CD4-positive, alpha-beta memory T cell (primary cell): ENCODE data around the gene BDH1. TPM values are rescaled to one million over a fixed set of nuclear protein-coding genes. Genes with fewer than 3 reads are reported as not detected.
A peak's percentile ranks its signal among the peaks of the same experiment; 100 is the strongest.

Experiments used
- CTCF ChIA-PET: fragments of 350-600 bp; sonication (Branson Sonifier 250); formaldehyde crosslinking; loops from one replicate; lab custom pipeline; 2021; ENCODE audit warnings: inconsistent platforms; ENCODE audit not compliant: partially characterized antibody; lab: Charles Lee
- POLR2A ChIA-PET: fragments of 350-600 bp; sonication (Branson Sonifier 250); formaldehyde crosslinking; loops from one replicate; lab custom pipeline; 2021; ENCODE audit not compliant: partially characterized antibody; lab: Charles Lee
- DNase-seq, 5 donors: peaks; one replicate each; pipeline versions ENCODE4 v3.0.0 to v3.0.0-alpha.2; 2020 to 2022; ENCODE audit warnings: mixed read lengths in 1 of 5
- H3K27ac ChIP-seq: one replicate; pipeline ENCODE4 v1.7.0; 2013; ENCODE audit warnings: low read depth, low read length
- H3K27me3 ChIP-seq: 2 replicates; pipeline ENCODE4 v1.7.0; 2013; ENCODE audit warnings: mild to moderate bottlenecking, low read length, moderate library complexity; ENCODE audit not compliant: insufficient read depth
- H3K36me3 ChIP-seq: 2 replicates; pipeline ENCODE4 v1.7.0; 2013; ENCODE audit warnings: mild to moderate bottlenecking, low read length, moderate library complexity; ENCODE audit not compliant: insufficient read depth
- H3K4me1 ChIP-seq: 2 replicates; pipeline ENCODE4 v1.7.0; 2013; ENCODE audit warnings: mild to moderate bottlenecking, low read length, moderate library complexity; ENCODE audit not compliant: insufficient read depth
- H3K4me3 ChIP-seq, 2 donors: one replicate each; pipeline ENCODE4 v1.7.0; 2013; ENCODE audit warnings: low read length in 2 of 2, mild to moderate bottlenecking in 1 of 2
- H3K9me3 ChIP-seq, 2 donors: one replicate each; pipeline ENCODE4 v1.7.0; 2013; ENCODE audit warnings: low read length in 2 of 2, control low read depth in 1 of 2; ENCODE audit not compliant: control insufficient read depth in 1 of 2
- H3K27ac Mint-ChIP-seq, 7 donors: one replicate each; pipeline ENCODE4 v1.8.0; 2020 to 2021; ENCODE audit warnings: mixed read lengths in 7 of 7, mild to moderate bottlenecking in 6 of 7, inconsistent platforms in 3 of 7, moderate library complexity in 3 of 7
- H3K27me3 Mint-ChIP-seq, 2 donors: one replicate each; pipeline ENCODE4 v1.8.0; 2020 to 2021; ENCODE audit warnings: mixed read lengths in 2 of 2
- H3K36me3 Mint-ChIP-seq, 2 donors: one replicate each; pipeline ENCODE4 v1.8.0; 2020 to 2021; ENCODE audit warnings: mixed read lengths in 2 of 2, inconsistent platforms in 1 of 2, mild to moderate bottlenecking in 1 of 2
- H3K4me1 Mint-ChIP-seq, 4 donors: one replicate each; pipeline ENCODE4 v1.8.0; 2020 to 2021; ENCODE audit warnings: mixed read lengths in 4 of 4, mild to moderate bottlenecking in 1 of 4
- H3K4me3 Mint-ChIP-seq, 8 donors: one replicate each; pipeline ENCODE4 v1.8.0; 2020 to 2021; ENCODE audit warnings: mixed read lengths in 8 of 8, mild to moderate bottlenecking in 7 of 8, moderate library complexity in 6 of 8, inconsistent platforms in 3 of 8
- H3K9me3 Mint-ChIP-seq, 8 donors: one replicate each; pipeline ENCODE4 v1.8.0; 2020 to 2021; ENCODE audit warnings: mixed read lengths in 8 of 8, mild to moderate bottlenecking in 5 of 8, inconsistent platforms in 3 of 8, moderate library complexity in 1 of 8
- intact Hi-C: fragments of 100-400 bp; cut with micrococcal nuclease; formaldehyde crosslinking; loops from one replicate; pipeline ENCODE4 v1.15.1; 2023
- polyA plus RNA-seq, 2 donors: library from polyadenylated mRNA; unstranded; fragments of 300-500 nt; fragmentation: Illumina TruSeq; gene quantifications; one replicate each; pipeline ENCODE4 v1.2.3, GENCODE V29; 2021
- total RNA-seq, 2 experiments: library from RNA; stranded (reverse); gene quantifications; one replicate each; pipeline ENCODE4 v1.2.3, GENCODE V29; 2021

BDH1 gene
- total and polyA plus RNA-seq, 4 experiments from 2014 or later: 22.3 to 61.1 (median 43.1) TPM

DNA sequence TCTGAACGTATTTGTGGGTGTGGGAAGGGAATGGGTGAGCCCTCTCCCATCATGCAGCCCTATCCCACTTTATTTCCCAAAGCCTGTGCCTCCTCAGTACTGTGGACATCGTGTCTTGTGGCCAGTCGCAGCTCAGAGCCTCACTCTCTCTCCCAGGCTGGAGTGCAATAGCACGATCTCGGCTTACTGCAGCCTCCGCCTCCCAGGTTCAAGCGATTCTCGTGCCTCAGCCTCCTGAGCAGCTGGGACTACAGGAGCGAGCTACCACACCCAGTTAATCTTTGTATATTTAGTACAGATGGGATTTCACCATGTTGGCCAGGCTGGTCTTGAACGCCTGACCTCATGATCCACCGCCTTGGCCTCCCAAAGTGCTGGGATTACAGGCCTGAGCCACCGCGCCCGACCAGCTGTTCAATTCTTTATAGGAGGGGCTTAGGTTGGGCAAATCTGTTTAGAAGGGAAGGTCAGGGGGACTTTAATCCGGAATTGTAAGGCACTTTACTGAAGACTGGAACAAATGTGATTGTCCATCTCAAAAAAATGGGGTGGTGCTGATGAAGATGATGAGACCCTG lies 42.7 kb upstream of the BDH1 start:
- Histone ChIP-seq H3K4me1 (no peaks in the 10 kb centered on the region), H3K4me3 (no peak overlapping the region), H3K36me3 (no peaks in the 10 kb centered on the region), H3K9me3 (no peaks in the 10 kb centered on the region), H3K27ac (no peak overlapping the region), H3K27me3 (no peaks in the 10 kb centered on the region)
- Mint-ChIP-seq H3K27ac (peak overlapping the region in 1 of 7 donors; percentile 22), H3K4me3 (no peak overlapping the region), H3K27me3 (no peaks in the 10 kb centered on the region), H3K4me1 (peaks cover 5 to 6% (median 5%) of the 10 kb centered on the region in 4 donors), H3K36me3 (no peaks in the 10 kb centered on the region), H3K9me3 (no peaks in the 10 kb centered on the region)
- CTCF ChIA-PET: interaction anchor here (1.0 to 5.0 kb wide), 14 partner anchors 8 to 121 kb away, joined by 3 to 64 read pairs (median 4); no protein-coding TSS in a partner anchor
- intact Hi-C loops: loop anchor here (5.0 kb wide), 1 partner anchor 204 kb away; no protein-coding TSS in a partner anchor
- DNase-seq: no peak
- POLR2A ChIA-PET: interaction anchor here (1.6 kb wide), 1 partner anchor 70 kb away, joined by 3 read pairs; no protein-coding TSS in a partner anchor

DNA sequence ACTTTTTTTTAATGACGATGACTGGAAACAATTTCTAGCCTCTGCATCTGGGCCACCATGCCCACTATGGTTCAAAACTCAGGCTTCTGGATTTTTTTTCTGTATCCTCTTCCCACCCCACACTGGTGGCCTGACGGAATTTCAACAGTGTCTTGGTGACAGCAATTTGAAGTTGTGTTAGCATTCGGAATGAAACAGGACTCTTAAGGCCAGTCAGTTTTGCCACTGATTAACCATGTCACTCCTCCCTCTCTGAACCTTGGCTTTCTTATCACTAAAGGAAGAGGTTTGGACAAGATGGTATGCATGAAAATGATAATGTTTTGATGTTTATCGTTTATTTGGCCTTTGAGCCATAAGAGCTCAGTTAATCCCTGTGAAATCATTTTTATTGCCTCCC lies 41.6 kb upstream of the BDH1 start:
- no peaks in the 10 kb centered on the region for H3K36me3 ChIP-seq
- ChIA-PET POLR2A (no interaction called here), CTCF (interaction anchor here (1.4 to 5.0 kb wide), 3 partner anchors 11 to 73 kb away, joined by 3 to 64 read pairs (median 3); no protein-coding TSS in a partner anchor)
- no peak overlapping the region for H3K4me3 Mint-ChIP-seq
- H3K27me3 Mint-ChIP-seq: no peaks in the 10 kb centered on the region
- H3K4me1 Mint-ChIP-seq: peaks cover 5 to 14% (median 12%) of the 10 kb centered on the region in 4 donors
- H3K9me3 ChIP-seq: no peaks in the 10 kb centered on the region
- no peak for DNase-seq
- H3K36me3 Mint-ChIP-seq: no peaks in the 10 kb centered on the region
- no peak overlapping the region for H3K4me3 ChIP-seq
- H3K27me3 ChIP-seq: no peaks in the 10 kb centered on the region
- intact Hi-C loops: loop anchor here (5.0 kb wide), 1 partner anchor 205 kb away; no protein-coding TSS in a partner anchor
- H3K27ac Mint-ChIP-seq: no peak overlapping the region
- H3K9me3 Mint-ChIP-seq: no peaks in the 10 kb centered on the region
- H3K4me1 ChIP-seq: peaks cover 7% of the 10 kb centered on the region
- no peak overlapping the region for H3K27ac ChIP-seq

DNA sequence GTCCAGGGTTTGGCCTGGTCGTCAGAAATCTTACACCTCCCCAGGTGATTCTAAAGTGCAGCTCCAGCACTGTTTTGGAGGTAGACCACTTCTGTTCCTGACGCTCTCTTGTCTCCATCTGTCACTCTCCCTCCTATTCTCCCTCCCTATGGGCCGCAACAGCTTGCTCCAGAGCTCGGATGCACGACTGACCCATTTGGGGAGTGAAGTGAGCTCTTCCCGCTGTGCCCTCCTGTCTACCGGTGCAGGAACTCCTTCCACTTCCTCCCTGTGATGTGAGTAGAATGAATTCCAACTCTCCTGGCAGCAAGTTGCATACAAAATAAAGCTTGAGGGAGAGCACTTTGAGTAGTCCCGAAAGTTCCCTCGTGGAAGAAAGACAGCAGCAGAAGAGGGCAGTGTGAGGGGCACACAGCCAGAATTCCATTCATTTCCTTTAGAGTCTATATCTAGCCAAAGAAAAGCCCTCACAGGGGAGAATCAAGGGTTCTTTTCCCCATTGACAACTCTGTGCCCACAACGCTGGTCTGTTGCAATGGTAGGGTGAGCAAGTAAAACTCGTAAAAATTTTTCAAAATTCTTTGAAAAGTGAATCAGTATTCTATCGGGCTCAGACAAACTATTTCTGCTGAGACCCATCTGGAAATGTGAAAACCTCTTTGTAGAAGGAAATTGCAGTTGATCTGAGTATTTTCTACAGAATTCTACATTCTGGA lies 39.9 kb upstream of the BDH1 start:
- Mint-ChIP-seq H3K4me1 (peaks cover 5 to 16% (median 13%) of the 10 kb centered on the region in 4 donors), H3K9me3 (no peaks in the 10 kb centered on the region), H3K27me3 (no peaks in the 10 kb centered on the region), H3K27ac (peak overlapping the region in 1 of 7 donors; percentile 47), H3K4me3 (no peak overlapping the region), H3K36me3 (no peaks in the 10 kb centered on the region)
- DNase-seq: no peak
- H3K9me3 ChIP-seq: no peaks in the 10 kb centered on the region
- no peak overlapping the region for H3K27ac ChIP-seq
- peaks cover 10% of the 10 kb centered on the region for H3K4me1 ChIP-seq
- ChIA-PET POLR2A (no interaction called here), CTCF (interaction anchor here (1.1 kb wide), 1 partner anchor 75 kb away, joined by 4 read pairs; no protein-coding TSS in a partner anchor)
- intact Hi-C loops: loop anchor here (5.0 kb wide), 1 partner anchor 207 kb away; no protein-coding TSS in a partner anchor
- no peaks in the 10 kb centered on the region for H3K36me3 ChIP-seq
- no peak overlapping the region for H3K4me3 ChIP-seq
- H3K27me3 ChIP-seq: no peaks in the 10 kb centered on the region

DNA sequence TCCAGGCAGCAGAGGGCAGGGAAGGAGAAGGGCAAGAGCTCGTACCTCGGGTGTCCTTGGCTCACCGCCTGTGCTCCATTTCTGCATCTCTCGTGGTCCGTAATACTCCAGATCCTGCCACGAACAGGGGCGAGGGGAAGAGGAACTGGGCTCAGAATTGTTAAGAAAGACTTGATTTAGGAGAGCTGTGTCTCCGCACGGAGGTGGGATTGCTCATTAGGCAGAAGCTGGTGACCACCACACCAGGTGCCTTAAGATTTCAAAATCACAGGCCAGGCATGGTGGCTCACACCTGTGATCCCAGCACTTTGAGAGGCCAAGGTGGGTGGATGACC lies 37.2 kb upstream of the BDH1 start:
- Mint-ChIP-seq H3K4me1 (peaks cover 0 to 11% (median 9%) of the 10 kb centered on the region in 4 donors), H3K27ac (no peak overlapping the region), H3K27me3 (no peaks in the 10 kb centered on the region), H3K36me3 (no peaks in the 10 kb centered on the region), H3K9me3 (no peaks in the 10 kb centered on the region), H3K4me3 (no peak overlapping the region)
- H3K4me1 ChIP-seq: peaks cover 10% of the 10 kb centered on the region
- H3K36me3 ChIP-seq: no peaks in the 10 kb centered on the region
- POLR2A ChIA-PET: no interaction called here
- no peak for DNase-seq
- intact Hi-C loops: no loop called here
- H3K9me3 ChIP-seq: no peaks in the 10 kb centered on the region
- H3K27me3 ChIP-seq: no peaks in the 10 kb centered on the region
- H3K27ac ChIP-seq: no peak overlapping the region
- H3K4me3 ChIP-seq: no peak overlapping the region
- CTCF ChIA-PET: no interaction called here

DNA sequence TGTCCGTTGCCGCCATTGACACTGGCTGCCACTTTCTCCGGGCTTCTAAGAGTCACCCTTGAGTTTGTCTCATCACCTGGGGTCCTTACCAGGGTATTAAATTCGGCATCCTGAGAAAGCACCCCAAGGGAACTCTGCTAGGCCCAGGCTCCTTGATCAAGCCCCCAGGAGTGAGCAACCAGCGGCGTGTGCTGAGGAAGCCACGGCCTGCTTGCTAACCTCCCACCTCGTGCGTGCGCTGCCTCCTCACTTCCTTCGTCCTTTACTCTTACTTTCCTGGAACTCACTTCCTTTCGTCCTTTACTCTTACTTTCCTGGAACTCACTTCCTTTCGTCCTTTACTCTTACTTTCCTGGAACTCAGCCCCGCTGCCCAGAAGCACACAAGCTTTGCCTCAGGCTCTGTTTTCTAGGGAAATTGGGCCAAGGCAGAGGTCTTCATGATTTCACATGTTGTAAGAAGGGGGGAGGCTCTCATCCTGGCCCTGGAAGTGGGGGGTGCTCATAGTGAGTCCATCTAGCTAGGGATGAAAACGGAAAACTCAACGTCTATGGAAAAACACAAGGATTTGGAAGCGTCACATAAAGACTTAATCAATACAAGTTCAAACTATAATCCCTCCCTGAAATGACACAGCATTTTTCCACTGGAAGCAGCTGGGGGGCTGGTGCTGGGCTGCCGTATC lies 36.7 kb upstream of the BDH1 start:
- Mint-ChIP-seq H3K9me3 (no peaks in the 10 kb centered on the region), H3K4me1 (peaks cover 0 to 11% (median 8%) of the 10 kb centered on the region in 4 donors), H3K27ac (peak overlapping the region in 3 of 7 donors; percentile 18 to 82 (median 28)), H3K27me3 (no peaks in the 10 kb centered on the region), H3K4me3 (peak overlapping the region in 2 of 8 donors; percentile 38 to 59), H3K36me3 (no peaks in the 10 kb centered on the region)
- ChIA-PET POLR2A (no interaction called here), CTCF (no interaction called here)
- Histone ChIP-seq H3K27me3 (no peaks in the 10 kb centered on the region), H3K27ac (no peak overlapping the region), H3K9me3 (no peaks in the 10 kb centered on the region), H3K36me3 (no peaks in the 10 kb centered on the region), H3K4me1 (peaks cover 10% of the 10 kb centered on the region), H3K4me3 (no peak overlapping the region)
- no peak for DNase-seq
- intact Hi-C loops: no loop called here

DNA sequence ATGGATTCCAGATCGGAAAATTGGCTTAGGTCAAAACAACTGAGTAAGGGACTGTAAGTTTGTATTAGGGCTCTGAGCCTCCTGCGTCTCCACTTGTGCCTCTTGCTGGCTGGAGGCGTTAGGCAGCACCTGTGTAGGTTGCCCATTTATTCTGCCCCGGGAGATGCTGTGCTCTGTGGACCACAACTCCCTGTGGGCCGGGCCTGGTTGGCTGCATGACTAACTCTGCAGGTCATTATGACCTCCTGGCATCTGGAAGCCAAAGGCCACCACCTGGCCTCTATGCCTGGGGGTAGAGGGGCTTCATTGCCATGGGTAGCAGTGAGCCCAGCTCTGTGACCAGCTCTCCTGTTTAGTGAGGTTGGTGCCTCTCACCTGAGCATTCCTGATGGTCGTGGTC lies 36.0 kb upstream of the BDH1 start:
- Mint-ChIP-seq H3K9me3 (no peaks in the 10 kb centered on the region), H3K4me3 (no peak overlapping the region), H3K4me1 (peaks cover 0 to 11% (median 8%) of the 10 kb centered on the region in 4 donors), H3K36me3 (no peaks in the 10 kb centered on the region), H3K27ac (no peak overlapping the region), H3K27me3 (peaks cover 0 to 2% of the 10 kb centered on the region in 2 donors)
- ChIA-PET CTCF (no interaction called here), POLR2A (no interaction called here)
- H3K9me3 ChIP-seq: no peaks in the 10 kb centered on the region
- no peaks in the 10 kb centered on the region for H3K27me3 ChIP-seq
- intact Hi-C loops: no loop called here
- no peak overlapping the region for H3K4me3 ChIP-seq
- peaks cover 10% of the 10 kb centered on the region for H3K4me1 ChIP-seq
- no peak for DNase-seq
- H3K36me3 ChIP-seq: no peaks in the 10 kb centered on the region
- no peak overlapping the region for H3K27ac ChIP-seq
